Mesothelial cell of epicardium (in vitro differentiated cells): Measurements from ENCODE around the gene ZNF133. TPM values are rescaled to one million over a fixed set of nuclear protein-coding genes. Genes with fewer than 3 reads are reported as not detected.

ENCODE experiments used
- total RNA-seq: library from RNA; stranded (reverse); gene quantifications from 3 replicates; pipeline ENCODE4 v1.2.1, GENCODE V29; 2021

Gene ZNF133
- total RNA-seq, 1 donor from 2014 or later: 24.3 TPM

Other genes with a start within 250 kb of the ZNF133 start
- 7.3 to 8.6 TPM (median 8.5 TPM) in 3 replicates for gene OVOL2, start 230.6 kb upstream of the ZNF133 start, total RNA-seq
- 22.2 to 23.9 TPM (median 22.5 TPM) in 3 replicates for gene KAT14, start 150.7 kb upstream of the ZNF133 start, total RNA-seq
- gene PET117, start 150.7 kb upstream of the ZNF133 start, total RNA-seq: 14.1 to 15.7 TPM (median 14.4 TPM) in 3 replicates
- 5.3 to 8.2 TPM (median 7.2 TPM) in 3 replicates for gene DZANK1, start 178.5 kb downstream of the ZNF133 start, total RNA-seq
- gene POLR3F, start 178.9 kb downstream of the ZNF133 start, total RNA-seq: 12.2 to 13.5 TPM (median 13.0 TPM) in 3 replicates
- 19.2 to 22.0 TPM (median 20.6 TPM) in 3 replicates for gene RBBP9, start 208.7 kb downstream of the ZNF133 start, total RNA-seq
- 33.1 to 38.0 TPM (median 35.2 TPM) in 3 replicates for gene SEC23B, start 219.4 kb downstream of the ZNF133 start, total RNA-seq